ENCODE data around the gene KNDC1.
"Not testable (repeated sequence)": the region's sequence is repeated elsewhere in the genome, so short reads cannot be mapped to it uniquely, and the experiment has no call there.

The KNDC1 gene, protein sequence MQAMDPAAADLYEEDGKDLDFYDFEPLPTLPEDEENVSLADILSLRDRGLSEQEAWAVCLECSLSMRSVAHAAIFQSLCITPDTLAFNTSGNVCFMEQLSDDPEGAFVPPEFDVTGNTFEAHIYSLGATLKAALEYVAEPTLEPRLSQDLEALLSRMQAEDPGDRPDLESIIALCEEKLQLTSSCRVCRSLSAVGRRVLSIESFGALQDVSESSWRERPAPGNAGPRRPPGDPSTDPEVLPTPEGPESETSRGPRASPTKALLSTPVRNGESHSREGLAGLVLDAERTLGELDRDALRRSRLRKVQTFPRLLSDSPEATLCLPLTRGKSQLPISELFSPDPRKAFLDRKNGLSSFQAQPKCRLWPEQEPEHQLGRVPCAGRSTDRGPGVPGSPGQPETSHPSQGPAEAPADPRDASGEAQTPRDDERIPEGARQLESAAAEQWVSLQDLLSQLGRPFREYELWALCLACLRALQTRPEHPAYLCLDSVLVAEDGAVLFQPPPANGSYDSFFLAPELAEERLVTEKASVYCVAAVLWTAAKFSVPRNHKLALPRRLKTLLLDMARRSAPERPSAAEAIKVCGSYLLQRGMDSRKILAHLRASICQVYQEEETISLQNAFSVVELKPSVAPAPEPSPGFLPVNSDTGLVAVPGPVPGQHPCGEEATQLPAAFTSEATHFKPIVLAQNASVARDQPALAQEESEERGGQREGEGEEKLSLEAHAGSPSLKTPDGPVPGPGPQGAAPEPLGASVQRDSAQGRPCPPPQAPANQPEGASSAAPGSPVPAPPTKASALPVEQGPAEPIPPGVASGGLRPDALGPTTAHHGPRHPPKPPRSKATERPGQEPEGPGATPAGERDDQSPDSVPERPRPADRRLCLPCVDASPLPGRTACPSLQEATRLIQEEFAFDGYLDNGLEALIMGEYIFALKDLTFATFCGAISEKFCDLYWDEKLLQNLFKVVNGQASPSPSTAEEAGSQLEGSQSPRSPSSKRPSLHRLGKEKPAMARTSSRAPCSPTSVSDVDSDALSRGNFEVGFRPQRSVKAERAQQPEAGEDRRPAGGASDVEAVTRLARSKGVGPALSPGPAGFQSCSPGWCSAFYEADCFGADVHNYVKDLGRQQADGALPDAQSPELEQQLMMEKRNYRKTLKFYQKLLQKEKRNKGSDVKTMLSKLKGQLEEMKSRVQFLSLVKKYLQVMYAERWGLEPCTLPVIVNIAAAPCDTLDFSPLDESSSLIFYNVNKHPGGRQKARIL (N-terminal part only)

GRCh38 chr10:133159950-133160825 is at the start of gene KNDC1:
Gene KNDC1, plus strand, starts transcription at chr10:133160219. Its CDS starts 249 bp downstream, at chr10:133160468.
- no peak for DNase-seq (ENCODE audit: low spot score)

GRCh38 chr10:133110609-133111275 is 49.3 kb upstream of the KNDC1 start:
- DNase-seq (ENCODE audit: low spot score): no peak

GRCh38 chr10:133111640-133112039 is 48.4 kb upstream of the KNDC1 start:
- not testable (repeated sequence) for DNase-seq (ENCODE audit: low spot score)

DNA sequence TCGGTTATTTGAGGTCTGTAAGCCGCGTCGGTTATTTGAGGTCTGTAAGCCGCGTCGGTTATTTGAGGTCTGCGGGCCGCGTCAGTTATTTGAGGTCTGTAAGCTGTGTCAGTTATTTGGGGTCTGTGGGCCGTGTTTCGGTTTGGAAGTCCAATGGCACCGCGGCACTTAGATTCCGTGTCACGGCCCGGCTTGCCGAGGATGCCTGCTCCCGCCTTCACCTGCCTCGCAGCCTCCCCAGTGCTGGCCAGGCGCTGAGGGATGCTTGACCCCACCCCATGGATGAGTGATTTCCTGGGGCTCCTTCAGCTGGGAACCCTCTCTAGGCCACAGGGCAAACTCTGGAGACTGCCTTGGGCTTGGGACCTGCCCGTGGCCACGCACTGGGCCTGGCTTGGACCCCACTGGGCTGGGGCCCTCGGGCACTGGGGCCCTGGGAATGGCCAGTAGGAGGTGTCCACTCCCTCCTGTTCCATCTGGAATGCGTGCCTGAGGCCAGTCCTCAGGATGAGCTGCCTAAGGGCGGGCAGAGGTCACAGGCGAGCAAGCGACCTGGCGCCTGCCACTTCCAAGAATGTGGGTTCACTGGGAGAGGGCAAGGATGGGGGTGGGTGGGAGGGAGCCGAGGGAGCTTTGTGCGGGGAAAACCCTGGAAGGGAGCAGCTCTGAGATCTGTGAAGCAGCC is 46.7 kb upstream of the KNDC1 start:
- no peak for DNase-seq (ENCODE audit: low spot score)

DNA sequence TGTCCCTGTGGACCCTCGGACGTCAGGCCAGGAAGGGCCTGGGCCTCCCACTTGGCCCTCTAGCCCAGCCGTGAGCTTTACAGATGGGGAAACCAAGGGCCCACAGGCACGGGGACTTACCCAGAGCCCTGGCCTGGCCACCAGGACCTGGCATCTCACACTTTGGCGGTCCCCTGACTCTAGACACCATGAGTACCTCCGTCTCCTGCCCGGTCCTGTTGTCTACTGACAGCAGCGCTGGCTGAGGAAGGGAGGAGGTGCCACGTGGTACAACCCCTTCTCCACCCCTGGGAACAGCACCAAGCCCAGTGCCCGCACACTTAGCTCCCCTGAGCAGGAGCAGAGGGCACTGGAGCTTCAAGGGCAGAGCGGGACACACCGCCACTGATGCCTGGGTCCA is 46.2 kb upstream of the KNDC1 start:
- no peak for DNase-seq (ENCODE audit: low spot score)

DNA sequence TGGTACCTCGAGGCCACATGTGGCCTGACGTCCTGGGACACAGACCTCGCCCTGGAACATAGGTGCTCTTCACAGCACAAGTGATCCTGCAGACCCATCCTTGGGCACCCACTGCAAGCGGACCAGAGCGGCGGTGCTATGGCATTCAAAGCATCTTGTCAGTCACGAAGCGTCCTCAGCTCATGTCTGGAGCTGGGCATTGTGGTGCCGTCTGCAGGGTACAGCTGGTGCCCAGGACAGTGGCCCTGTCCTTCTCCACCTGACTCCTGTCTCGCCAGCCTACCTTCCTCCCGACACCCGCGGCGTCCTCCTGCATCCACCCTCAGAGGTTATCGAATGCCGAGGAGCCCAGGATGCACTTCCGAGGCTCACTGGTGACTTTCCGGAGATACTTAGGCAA is 45.8 kb upstream of the KNDC1 start:
- no peak for DNase-seq (ENCODE audit: low spot score)

- DNase-seq (ENCODE audit: low spot score): no peak
Measured at GRCh38 chr10:133114726-133115452, 45.1 kb upstream of the KNDC1 start.

DNA sequence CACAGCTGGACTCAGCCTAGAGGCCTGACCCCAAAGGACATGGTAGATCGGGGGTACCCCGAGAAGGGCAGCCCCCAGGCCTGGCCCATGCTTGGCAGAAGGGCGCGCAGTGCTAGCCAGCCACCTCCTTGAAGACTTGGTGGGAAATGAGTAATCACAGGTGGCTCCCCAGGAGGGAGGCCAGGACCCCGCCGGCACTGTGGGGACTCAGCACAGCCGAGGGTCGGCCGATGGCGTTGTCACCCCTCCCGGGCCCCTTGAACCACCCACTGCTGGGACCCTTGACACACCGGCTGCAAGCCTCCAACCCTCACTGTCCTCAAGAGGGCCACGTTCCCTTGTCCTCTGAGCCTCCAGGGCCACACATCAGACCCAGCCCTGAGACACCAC is 44.6 kb upstream of the KNDC1 start:
- no peak for DNase-seq (ENCODE audit: low spot score)

- no peak for DNase-seq (ENCODE audit: low spot score)
Measured at GRCh38 chr10:133115976-133116375, 44.0 kb upstream of the KNDC1 start.

- no peak for DNase-seq (ENCODE audit: low spot score)
Measured at GRCh38 chr10:133116455-133116854, 43.6 kb upstream of the KNDC1 start.

DNA sequence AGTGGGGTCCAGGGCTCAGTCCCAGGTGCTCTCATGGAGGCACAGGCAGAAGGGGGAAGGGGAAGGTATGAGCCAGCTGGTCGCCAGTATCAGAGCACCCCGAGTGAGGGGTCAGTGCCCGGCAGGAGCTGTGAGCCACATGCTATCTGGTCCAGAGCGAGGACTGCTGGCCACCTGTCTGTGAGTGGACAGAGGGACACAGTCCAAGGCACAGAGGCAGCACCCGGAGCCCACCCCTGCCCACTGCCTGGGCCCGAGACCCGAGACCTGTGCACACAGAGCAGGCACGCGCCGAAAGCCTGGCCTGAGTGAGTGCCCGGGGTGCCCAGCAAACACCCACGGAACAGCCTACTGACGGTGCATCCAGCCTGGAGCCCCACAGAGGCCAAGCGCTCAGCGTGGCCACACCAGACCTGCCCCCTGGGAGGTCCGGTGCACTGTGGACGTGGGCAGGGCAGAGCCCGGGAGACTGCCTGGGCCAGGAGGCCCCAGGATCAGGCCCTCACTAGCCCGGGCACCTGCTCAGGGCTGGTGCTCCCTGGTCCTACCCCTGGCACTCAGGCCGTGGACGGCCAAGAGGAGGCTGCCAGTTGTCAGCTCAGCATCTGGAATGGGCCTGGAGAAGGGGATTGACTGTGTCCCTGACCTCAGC is 42.9 kb upstream of the KNDC1 start:
- DNase-seq (ENCODE audit: low spot score): no peak

DNA sequence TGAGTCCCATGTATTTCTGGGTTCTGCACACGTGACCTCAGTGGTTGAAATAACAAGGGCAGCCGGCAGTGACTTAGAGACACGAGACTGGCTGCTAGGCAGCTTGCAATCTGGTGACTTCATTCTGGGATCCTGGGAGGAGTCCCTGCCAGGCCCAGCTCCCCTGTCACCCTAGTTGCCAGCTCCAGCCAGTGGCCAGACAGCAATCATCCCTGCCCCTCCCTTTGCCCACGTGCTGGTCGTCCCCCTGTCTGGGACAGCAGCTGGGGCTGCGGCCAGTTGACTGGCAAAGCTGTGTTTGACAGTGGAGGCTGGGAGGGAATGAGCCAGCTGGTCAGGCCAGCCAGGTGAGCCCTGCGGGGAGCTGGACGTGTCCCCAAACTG is 42.3 kb upstream of the KNDC1 start:
- DNase-seq (ENCODE audit: low spot score): no peak

DNA sequence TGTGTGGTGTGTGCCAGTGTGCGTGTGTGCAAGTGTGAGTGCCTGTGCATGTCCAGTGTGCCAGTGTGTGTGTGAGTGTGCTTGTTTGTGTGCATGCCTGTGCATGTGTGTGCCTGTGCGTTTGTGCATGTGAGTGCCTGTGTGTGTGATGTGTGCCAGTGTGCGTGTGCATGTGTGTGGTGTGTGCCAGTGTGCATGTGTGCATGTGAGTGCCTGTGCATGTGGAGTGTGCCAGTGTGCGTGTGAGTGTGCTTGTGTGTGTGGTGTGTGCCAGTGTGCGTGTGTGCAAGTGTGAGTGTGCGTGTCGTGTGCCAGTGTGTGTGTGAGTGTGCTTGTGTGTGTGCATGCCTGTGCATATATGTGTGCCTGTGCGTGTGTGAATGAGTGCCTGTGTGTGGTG is 38.5 kb upstream of the KNDC1 start:
- no peak for DNase-seq (ENCODE audit: low spot score)

DNA sequence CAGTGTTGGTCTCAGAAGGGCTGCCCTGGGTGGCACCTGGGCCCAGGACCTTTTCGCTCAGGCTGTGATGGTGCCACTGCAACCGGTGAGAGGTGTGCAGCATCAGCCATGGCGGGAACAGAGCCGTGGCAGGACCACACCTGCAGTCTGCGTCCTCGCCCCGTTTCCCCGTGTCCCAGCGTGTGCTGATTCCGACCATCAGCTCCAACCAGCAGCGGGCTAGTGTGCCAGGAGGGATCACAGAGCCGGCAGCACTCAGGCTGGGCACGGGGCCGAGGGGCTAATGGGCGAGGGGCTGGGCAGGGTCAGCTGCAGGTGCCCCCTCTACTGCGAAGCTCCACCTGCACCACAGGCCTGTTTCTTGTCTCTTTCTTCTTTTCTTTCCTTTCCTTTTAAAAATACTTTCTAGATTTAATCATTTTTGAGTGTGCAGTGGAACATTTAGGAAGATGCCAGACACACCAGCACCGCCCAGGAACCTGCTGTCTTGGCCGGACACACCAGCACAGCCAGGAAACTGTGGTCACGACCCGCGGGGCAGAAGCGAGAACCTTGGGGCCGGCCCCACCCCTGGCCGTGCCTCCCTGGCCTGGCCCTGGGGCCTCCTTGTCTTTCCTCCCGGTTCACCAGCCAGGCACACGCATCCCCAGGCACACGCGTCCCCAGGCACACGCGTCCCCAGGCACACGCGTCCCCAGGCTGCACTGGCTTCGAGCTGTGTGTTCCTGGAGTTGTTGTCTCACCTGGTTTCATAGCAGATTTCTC is 37.7 kb upstream of the KNDC1 start:
- no peak for DNase-seq (ENCODE audit: low spot score)

- no peak for DNase-seq (ENCODE audit: low spot score)
Measured at GRCh38 chr10:133123050-133123745, 36.8 kb upstream of the KNDC1 start.

- no peak for DNase-seq (ENCODE audit: low spot score)
Measured at GRCh38 chr10:133123746-133124356, 36.2 kb upstream of the KNDC1 start.
